CD4-positive, alpha-beta T cell treated with Interleukin-4 for 1 hour (primary cell): ENCODE data around the gene PLCB4.

Experiments used
- DNase-seq, 2 donors: peaks; one replicate each; pipeline ENCODE4 v3.0.0-alpha.2; 2020 to 2022

Gene PLCB4

GRCh38 chr20:9286501-9287461, 217.9 kb downstream of the PLCB4 start:
- DNase-seq, result no peak

- no peak for DNase-seq
Measured at GRCh38 chr20:9287826-9288225, 218.9 kb downstream of the PLCB4 start.

GRCh38 chr20:9290331-9290730, 221.4 kb downstream of the PLCB4 start:
- DNase-seq, result no peak

- no peak for DNase-seq
Measured at GRCh38 chr20:9293145-9293544, 224.3 kb downstream of the PLCB4 start.

GRCh38 chr20:9294041-9294440, 225.2 kb downstream of the PLCB4 start:
- DNase-seq, result no peak

GRCh38 chr20:9298906-9299305, 230.0 kb downstream of the PLCB4 start:
- DNase-seq, result no peak

GRCh38 chr20:9300080-9300479, 231.2 kb downstream of the PLCB4 start:
- DNase-seq, result no peak

GRCh38 chr20:9300534-9300933, 231.6 kb downstream of the PLCB4 start:
- no peak for DNase-seq

- DNase-seq, result no peak
Measured at GRCh38 chr20:9301129-9302090, 232.5 kb downstream of the PLCB4 start.

GRCh38 chr20:9302091-9302462, 233.2 kb downstream of the PLCB4 start:
- DNase-seq, result no peak

GRCh38 chr20:9306521-9306920, 237.6 kb downstream of the PLCB4 start:
- no peak for DNase-seq

GRCh38 chr20:9308056-9308455, 239.2 kb downstream of the PLCB4 start:
- DNase-seq, result no peak

GRCh38 chr20:9311132-9311531, 242.2 kb downstream of the PLCB4 start:
- no peak for DNase-seq

GRCh38 chr20:9319687-9320384, 250.9 kb downstream of the PLCB4 start:
- DNase-seq, result no peak

- no peak for DNase-seq
Measured at GRCh38 chr20:9321007-9321406, 252.1 kb downstream of the PLCB4 start.

- no peak for DNase-seq
Measured at GRCh38 chr20:9322661-9323060, 253.8 kb downstream of the PLCB4 start.

- DNase-seq, result no peak
Measured at GRCh38 chr20:9323622-9324021, 254.7 kb downstream of the PLCB4 start.

GRCh38 chr20:9329355-9330101, 260.6 kb downstream of the PLCB4 start:
- DNase-seq, result no peak

- DNase-seq, result no peak
Measured at GRCh38 chr20:9330151-9330550, 261.3 kb downstream of the PLCB4 start.

GRCh38 chr20:9331707-9332435, 263.0 kb downstream of the PLCB4 start:
- no peak for DNase-seq

GRCh38 chr20:9332791-9333479, 264.0 kb downstream of the PLCB4 start:
- no peak for DNase-seq
